Measurements from ENCODE around the gene IFITM10. TPM values are rescaled to one million over a fixed set of nuclear protein-coding genes. Genes with fewer than 3 reads are reported as not detected.

IFITM10 gene
- total RNA-seq (1 to 10 TPM in 1 of 9 donors, under 1 TPM in 8; 0.23 to 3.6 (median 0.56) TPM), polyA plus RNA-seq (under 1 TPM; 0.12 to 0.19 TPM)
- long read RNA-seq, donor 1, result 0 reads
- long read RNA-seq, donor 2, result 0 reads
- long read RNA-seq, donor 3, result 0 reads

DNA sequence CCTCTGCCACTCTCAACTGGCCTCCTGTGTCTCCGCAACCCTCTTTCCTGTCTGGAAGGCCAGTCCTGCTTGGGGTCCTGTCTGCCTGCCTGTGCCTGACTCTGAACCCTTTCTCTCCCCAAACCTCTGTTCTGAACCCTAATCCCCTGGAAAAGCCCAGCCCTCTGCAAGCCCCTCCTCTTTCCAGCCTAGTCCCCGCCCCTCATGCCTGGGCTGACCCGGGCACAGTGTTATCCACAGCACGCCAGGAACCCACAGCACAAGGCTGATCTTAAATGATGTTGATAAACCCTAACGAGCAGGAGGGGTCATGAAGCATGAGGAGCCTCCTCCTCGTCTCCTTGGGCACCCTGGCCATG, at the start of gene IFITM10:
Gene IFITM10, minus strand, starts transcription at position 115 of the 359 bp plus-strand sequence. CDS start 153 bp downstream, outside the sequence.
- Histone ChIP-seq H3K4me1 (peaks cover 6 to 75% (median 44%) of the 10 kb centered on the region in 12 donors), H3K27me3 (peaks cover 0 to 13% (median 3%) of the 10 kb centered on the region in 9 donors), H3K36me3 (peaks cover 0 to 32% (median 26%) of the 10 kb centered on the region in 9 donors), H3K9me3 (no peaks in the 10 kb centered on the region), H3K27ac (peak within 1 kb of the TSS; percentile 24 to 76 (median 58)), H3K4me3 (peak within 1 kb of the TSS in 4 of 12 donors; percentile 44 to 53 (median 52))
- peak in 3 of 4 donors; percentile 3 to 51 (median 24) for ATAC-seq
- DNase-seq, result no peak
- WGBS, 4 donors, result 23 to 41% (median 33%) methylated on average over 5 to 6 of the region's 6 CpGs
- TF ChIP-seq, protein P1, sequence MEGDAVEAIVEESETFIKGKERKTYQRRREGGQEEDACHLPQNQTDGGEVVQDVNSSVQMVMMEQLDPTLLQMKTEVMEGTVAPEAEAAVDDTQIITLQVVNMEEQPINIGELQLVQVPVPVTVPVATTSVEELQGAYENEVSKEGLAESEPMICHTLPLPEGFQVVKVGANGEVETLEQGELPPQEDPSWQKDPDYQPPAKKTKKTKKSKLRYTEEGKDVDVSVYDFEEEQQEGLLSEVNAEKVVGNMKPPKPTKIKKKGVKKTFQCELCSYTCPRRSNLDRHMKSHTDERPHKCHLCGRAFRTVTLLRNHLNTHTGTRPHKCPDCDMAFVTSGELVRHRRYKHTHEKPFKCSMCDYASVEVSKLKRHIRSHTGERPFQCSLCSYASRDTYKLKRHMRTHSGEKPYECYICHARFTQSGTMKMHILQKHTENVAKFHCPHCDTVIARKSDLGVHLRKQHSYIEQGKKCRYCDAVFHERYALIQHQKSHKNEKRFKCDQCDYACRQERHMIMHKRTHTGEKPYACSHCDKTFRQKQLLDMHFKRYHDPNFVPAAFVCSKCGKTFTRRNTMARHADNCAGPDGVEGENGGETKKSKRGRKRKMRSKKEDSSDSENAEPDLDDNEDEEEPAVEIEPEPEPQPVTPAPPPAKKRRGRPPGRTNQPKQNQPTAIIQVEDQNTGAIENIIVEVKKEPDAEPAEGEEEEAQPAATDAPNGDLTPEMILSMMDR (IDR thresholded peaks at IDR 0.05), result no peak
- no peak for TF ChIP-seq POLR2A (IDR thresholded peaks at IDR 0.05)
- intact Hi-C loops (cut with DNase I), result loop anchor here in 1 of 10 donors (5.0 kb wide), 1 partner anchor 33 kb away; no protein-coding TSS in a partner anchor

DNA sequence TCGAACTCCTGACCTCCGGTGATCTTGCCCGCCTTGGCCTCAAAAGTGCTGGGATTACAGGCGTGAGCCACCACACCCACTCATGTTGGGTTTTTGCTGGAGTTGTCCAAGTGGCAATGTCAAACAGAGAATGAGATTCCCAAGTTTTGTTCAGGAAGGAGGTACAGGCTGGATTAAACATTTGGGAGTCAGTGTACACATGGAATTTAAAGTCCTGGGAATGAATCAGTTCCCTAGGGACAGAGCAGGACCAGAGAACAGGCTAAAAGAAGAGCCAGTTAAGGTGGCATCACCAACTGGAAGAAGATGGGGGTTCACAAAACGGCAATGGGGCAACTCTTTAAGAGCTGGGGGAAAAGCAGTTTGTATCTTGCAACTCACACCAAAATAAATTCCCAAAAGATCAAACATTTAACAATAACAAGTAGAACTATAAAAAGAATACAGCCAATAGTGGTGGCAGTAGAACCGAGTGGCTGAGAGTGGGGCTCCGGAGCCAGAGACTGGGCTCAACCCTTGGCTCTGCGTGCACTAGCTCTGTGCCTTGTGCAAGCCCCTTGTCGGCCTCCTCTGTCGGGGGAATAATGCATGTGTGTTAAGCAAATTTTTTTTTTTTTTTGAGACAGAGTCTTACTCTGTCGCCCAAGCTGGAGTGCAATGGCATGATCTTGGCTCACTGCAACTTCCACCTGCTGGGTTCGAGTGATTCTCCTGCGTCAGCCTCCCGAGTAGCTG, 47.2 kb upstream of the IFITM10 start:
- H3K36me3 ChIP-seq, result no peaks in the 10 kb centered on the region
- peaks cover 0 to 2% (median 0%) of the 10 kb centered on the region in 12 donors for H3K9me3 ChIP-seq
- H3K4me3 ChIP-seq, result no peak overlapping the region
- peaks cover 0 to under 1% (median 0%) of the 10 kb centered on the region in 12 donors for H3K4me1 ChIP-seq
- DNase-seq (no peak), ATAC-seq (no peak)
- WGBS, 4 donors, result 84 to 88% (median 86%) methylated on average over 14 of the region's 14 CpGs
- intact Hi-C loops (cut with DNase I), result loop anchor here in 1 of 10 donors (10.0 kb wide), 1 partner anchor 473 kb away; no protein-coding TSS in a partner anchor
- TF ChIP-seq POLR2A (IDR thresholded peaks at IDR 0.05), result no peak
- TF ChIP-seq, protein P1 (IDR thresholded peaks at IDR 0.05), result no peak
- no peak overlapping the region for H3K27ac ChIP-seq
- H3K27me3 ChIP-seq, result peaks cover 0 to 29% (median 5%) of the 10 kb centered on the region in 9 donors

DNA sequence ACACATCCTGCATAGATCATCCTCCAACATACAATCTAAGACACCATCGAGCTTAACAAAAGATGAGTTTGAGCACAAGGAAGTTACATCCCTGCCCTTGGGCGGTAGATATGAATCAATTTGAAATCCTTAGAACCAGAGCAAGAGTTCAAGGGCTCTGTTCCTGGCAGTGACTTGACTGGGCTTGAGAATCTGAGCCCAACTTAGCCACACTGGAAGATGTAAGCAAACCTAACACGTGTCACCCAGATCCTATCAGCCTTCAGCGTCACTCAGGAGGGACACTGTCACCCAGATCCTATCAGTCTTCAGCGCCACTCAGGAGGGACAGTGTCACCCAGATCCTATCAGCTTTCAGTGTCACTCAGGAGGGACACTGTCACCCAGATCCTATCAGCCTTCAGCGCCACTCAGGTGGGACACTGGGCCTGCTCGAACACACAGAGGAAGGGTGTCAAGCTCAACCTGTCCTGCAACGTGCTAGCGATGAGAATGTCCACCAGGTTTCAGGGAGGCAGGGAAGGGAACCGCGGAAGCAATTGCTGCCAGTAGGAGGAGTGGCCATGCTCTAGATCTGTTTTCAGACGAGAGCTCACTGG, 46.1 kb upstream of the IFITM10 start:
- Histone ChIP-seq H3K27me3 (peaks cover 0 to 30% (median 5%) of the 10 kb centered on the region in 9 donors), H3K9me3 (peaks cover 0 to 2% (median 0%) of the 10 kb centered on the region in 12 donors), H3K4me3 (no peak overlapping the region), H3K4me1 (peaks cover 0 to 4% (median 0%) of the 10 kb centered on the region in 12 donors), H3K36me3 (no peaks in the 10 kb centered on the region), H3K27ac (no peak overlapping the region)
- intact Hi-C loops (cut with DNase I), result loop anchor here in 1 of 10 donors (10.0 kb wide), 1 partner anchor 472 kb away; no protein-coding TSS in a partner anchor
- no peak for DNase-seq
- TF ChIP-seq, protein P1 (IDR thresholded peaks at IDR 0.05), result no peak
- no peak for TF ChIP-seq POLR2A (IDR thresholded peaks at IDR 0.05)
- WGBS, 4 donors, result 56 to 64% (median 57%) methylated on average over 12 of the region's 12 CpGs
- ATAC-seq, result no peak

DNA sequence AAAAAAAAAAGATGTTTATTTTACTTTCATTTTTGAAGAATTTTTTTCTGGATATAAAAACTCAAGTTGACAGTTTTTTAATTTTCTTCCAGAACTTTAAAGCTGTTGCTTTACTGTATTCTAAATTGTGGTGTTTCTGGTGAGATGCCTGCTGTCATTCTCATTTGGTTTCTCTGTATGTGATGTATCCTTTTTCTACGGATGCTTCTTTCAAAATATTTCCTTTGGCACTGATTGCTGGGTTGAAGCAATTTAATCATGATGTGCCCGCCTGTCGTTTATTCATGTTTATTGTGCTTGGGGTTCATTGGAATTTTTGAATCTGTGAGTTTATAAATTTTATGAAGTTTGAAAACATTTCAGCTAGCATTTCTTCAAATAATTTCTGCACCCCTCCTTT, 42.7 kb upstream of the IFITM10 start:
- intact Hi-C loops (cut with DNase I), result loop anchor here in 1 of 10 donors (10.0 kb wide), 1 partner anchor 468 kb away; no protein-coding TSS in a partner anchor
- Histone ChIP-seq H3K36me3 (no peaks in the 10 kb centered on the region), H3K27ac (no peak overlapping the region), H3K4me3 (no peak overlapping the region), H3K9me3 (peaks cover 0 to 7% (median 0%) of the 10 kb centered on the region in 12 donors), H3K4me1 (peaks cover 0 to 4% (median 0%) of the 10 kb centered on the region in 12 donors), H3K27me3 (peaks cover 0 to 29% (median 5%) of the 10 kb centered on the region in 9 donors)
- no peak for DNase-seq
- 49 to 64% (median 57%) methylated on average over 3 of the region's 3 CpGs for WGBS, 4 donors
- no peak for ATAC-seq
- TF ChIP-seq POLR2A (IDR thresholded peaks at IDR 0.05), result no peak
- TF ChIP-seq, protein P1 (IDR thresholded peaks at IDR 0.05), result no peak

Measured in heart left ventricle (tissue), 16 donors.